A673 (cell line): ENCODE data around the gene ACSL1. TPM values are rescaled to one million over a fixed set of nuclear protein-coding genes. Genes with fewer than 3 reads are reported as not detected.

Experiments
- BruUV-seq: library from RNA; stranded (reverse); fragments of 400-500 nt; replicated peaks from 2 replicates; lab custom pipeline; 2021; lab: Mats Ljungman, UMichigan
- CTCF ChIA-PET: fragments of 300-600 bp; sonication (Branson Sonifier 250); formaldehyde crosslinking; loops from one replicate; lab custom pipeline; 2022; ENCODE audit warnings: antibody characterized with exemption; lab: Charles Lee
- POLR2A ChIA-PET: fragments of 300-600 bp; sonication (Branson Sonifier 250); formaldehyde crosslinking; loops from one replicate; lab custom pipeline; 2022; ENCODE audit warnings: antibody characterized with exemption; ENCODE audit not compliant: low non-redundant PET; lab: Charles Lee
- DNase-seq: peaks from one replicate; pipeline ENCODE4 v3.0.0-alpha.2; 2015; ENCODE audit warnings: low spot score
- H3K27ac ChIP-seq: fragments of 200-600 bp; sonication (generic); 2 replicates; pipeline ENCODE4 v1.5.1; 2016; ENCODE audit warnings: mixed run types, low read depth, mild to moderate bottlenecking, mixed read lengths, antibody characterized with exemption, low read length; ENCODE audit not compliant: poor library complexity, severe bottlenecking
- H3K27me3 ChIP-seq: fragments of 200-600 bp; sonication (generic); replicated peaks from 2 replicates; pipeline ENCODE4 v1.6.1; 2017; ENCODE audit warnings: mixed run types, low read depth, mild to moderate bottlenecking, mixed read lengths, antibody characterized with exemption, low read length; ENCODE audit not compliant: insufficient read depth, poor library complexity
- H3K36me3 ChIP-seq: fragments of 200-600 bp; sonication (generic); 2 replicates; pipeline ENCODE4 v1.6.1; 2016; ENCODE audit warnings: mixed run types, mild to moderate bottlenecking, mixed read lengths, antibody characterized with exemption, low read length; ENCODE audit not compliant: insufficient read depth, poor library complexity, severe bottlenecking
- H3K4me1 ChIP-seq: fragments of 200-600 bp; sonication (generic); 2 replicates; pipeline ENCODE4 v1.6.1; 2017; ENCODE audit warnings: mixed run types, mild to moderate bottlenecking, mixed read lengths, antibody characterized with exemption, low read length; ENCODE audit not compliant: insufficient read depth, poor library complexity, severe bottlenecking
- H3K4me3 ChIP-seq: fragments of 200-600 bp; sonication (generic); 2 replicates; pipeline ENCODE4 v1.5.1; 2016; ENCODE audit warnings: low read depth, mixed run types, mild to moderate bottlenecking, mixed read lengths, low read length; ENCODE audit not compliant: poor library complexity, severe bottlenecking
- H3K9me3 ChIP-seq: fragments of 200-600 bp; sonication (generic); 2 replicates; pipeline ENCODE4 v1.6.1; 2016; ENCODE audit warnings: mixed run types, low read depth, mild to moderate bottlenecking, mixed read lengths, antibody characterized with exemption, low read length; ENCODE audit not compliant: poor library complexity, severe bottlenecking
- CTCF ChIP-seq: fragments of 300-800, 200-600 bp; sonication (generic); conservative IDR thresholded peaks from 2 replicates; pipeline ENCODE4 v1.5.1; 2017; ENCODE audit warnings: low read depth, mild to moderate bottlenecking, antibody characterized with exemption, low read length, moderate library complexity, mixed read lengths
- EZH2 ChIP-seq: fragments of 200-600 bp; sonication (generic); IDR thresholded peaks from 2 replicates; pipeline ENCODE4 v1.6.1; 2017; ENCODE audit warnings: borderline replicate concordance, low read depth, mild to moderate bottlenecking, mixed read lengths, antibody characterized with exemption, low read length; ENCODE audit not compliant: poor library complexity, severe bottlenecking
- intact Hi-C: fragments of 100-400 bp; cut with micrococcal nuclease; formaldehyde crosslinking; loops from one replicate; pipeline ENCODE4 v1.10.0; 2022; ENCODE audit not compliant: unreplicated experiment
- total RNA-seq: library from RNA; stranded (reverse); gene quantifications from 2 replicates; pipeline ENCODE4 v1.2.3, GENCODE V29; 2021

ACSL1 gene
- total RNA-seq, 1 experiment from 2014 or later = 5.2 TPM

DNA sequence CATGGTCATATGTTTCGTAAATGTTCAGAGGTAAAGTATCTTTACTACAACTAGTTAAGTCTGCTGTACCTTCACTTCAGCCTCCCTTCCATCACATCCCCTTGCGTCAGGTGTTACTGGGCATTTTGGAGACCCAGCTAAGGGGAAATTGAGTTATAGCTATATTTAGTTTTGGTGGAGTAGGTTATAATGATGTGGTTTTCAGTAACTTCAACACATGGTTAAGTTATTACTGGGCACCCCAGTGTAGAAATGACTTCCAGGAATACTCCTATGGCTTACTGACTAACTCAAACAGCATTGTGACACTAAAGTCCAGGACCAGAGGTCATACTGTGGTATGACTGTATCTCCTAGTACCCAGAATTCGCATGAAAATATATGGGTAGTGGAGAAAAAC is 23.4 kb upstream of the ACSL1 start:
- Histone ChIP-seq H3K36me3 (no peaks in the 10 kb centered on the region), H3K27me3 (no peaks in the 10 kb centered on the region), H3K4me1 (peaks cover 10% of the 10 kb centered on the region), H3K4me3 (no peak overlapping the region), H3K27ac (no peak overlapping the region), H3K9me3 (no peaks in the 10 kb centered on the region)
- TF ChIP-seq EZH2 (no peak), CTCF (no peak)
- POLR2A ChIA-PET = no interaction called here
- CTCF ChIA-PET = no interaction called here
- intact Hi-C loops = no loop called here
- no TSS peak for BruUV-seq
- DNase-seq = no peak

- intact Hi-C loops = no loop called here
- no peak overlapping the region for H3K4me3 ChIP-seq
- BruUV-seq = no TSS peak
- CTCF ChIA-PET = no interaction called here
- H3K27me3 ChIP-seq = no peaks in the 10 kb centered on the region
- no peaks in the 10 kb centered on the region for H3K36me3 ChIP-seq
- POLR2A ChIA-PET = no interaction called here
- no peaks in the 10 kb centered on the region for H3K9me3 ChIP-seq
- DNase-seq = no peak
- H3K4me1 ChIP-seq = peaks cover 10% of the 10 kb centered on the region
- TF ChIP-seq EZH2 (no peak), CTCF (no peak)
- H3K27ac ChIP-seq = no peak overlapping the region
Measured at GRCh38 chr4:184848510-184848909, 22.7 kb upstream of the ACSL1 start.

GRCh38 chr4:184846531-184846930 is 20.8 kb upstream of the ACSL1 start:
- Histone ChIP-seq H3K4me3 (no peak overlapping the region), H3K9me3 (no peaks in the 10 kb centered on the region), H3K27me3 (no peaks in the 10 kb centered on the region), H3K36me3 (no peaks in the 10 kb centered on the region), H3K4me1 (peaks cover 7% of the 10 kb centered on the region), H3K27ac (no peak overlapping the region)
- ChIA-PET POLR2A (no interaction called here), CTCF (interaction anchor here (0.7 kb wide), 1 partner anchor 193 kb away, joined by 5 read pairs; no protein-coding TSS in a partner anchor)
- no TSS peak for BruUV-seq
- DNase-seq = no peak
- TF ChIP-seq EZH2 = no peak
- no peak for TF ChIP-seq CTCF
- intact Hi-C loops = no loop called here
